GM19035 (cell line): ENCODE results near the gene KCNJ2.

ENCODE experiments used
- ATAC-seq: cut with Tn5 transposase; IDR thresholded peaks from one replicate; pipeline ENCODE4 v1.9.1; 2021; ENCODE audit not compliant: unreplicated experiment

Gene KCNJ2

DNA sequence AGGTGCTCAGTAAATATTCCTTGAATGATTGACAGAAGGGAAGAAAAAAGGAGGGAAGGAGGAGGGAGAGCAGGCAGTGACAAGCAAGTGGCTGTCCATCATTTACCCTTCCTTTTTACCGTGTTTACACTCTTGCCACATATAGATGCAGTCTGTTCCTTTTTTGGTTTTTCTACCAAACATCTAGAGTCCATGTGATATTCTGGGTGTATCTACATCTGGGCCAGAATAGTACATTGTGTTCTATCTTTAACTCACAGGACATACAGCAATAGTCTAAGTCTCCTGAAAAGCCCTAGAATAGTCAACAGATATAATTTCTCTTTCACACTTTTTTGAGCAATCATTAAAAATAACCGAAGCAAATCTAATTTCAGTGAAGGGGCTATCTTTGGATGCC lies 33.5 kb downstream of the KCNJ2 start:
- no peak for ATAC-seq

DNA sequence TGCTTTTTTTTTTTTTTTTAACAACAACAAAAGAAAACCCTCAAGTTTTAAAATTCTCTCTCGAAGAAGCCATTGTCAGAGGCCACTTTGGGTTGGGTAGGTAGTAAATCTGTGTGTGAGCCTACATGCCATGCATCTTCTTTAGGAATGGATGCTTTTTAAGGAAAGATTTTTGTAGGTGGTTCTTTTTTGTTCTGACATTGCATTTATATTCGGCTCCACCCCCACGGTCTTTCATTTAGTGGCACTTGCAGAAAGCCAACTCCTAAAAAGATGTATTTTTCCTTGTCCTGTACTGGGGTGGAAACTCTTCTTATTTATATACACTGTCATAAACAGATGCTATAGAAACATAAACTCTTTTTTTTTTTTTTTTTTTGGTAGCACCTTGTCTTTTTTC lies 35.1 kb downstream of the KCNJ2 start:
- no peak for ATAC-seq

DNA sequence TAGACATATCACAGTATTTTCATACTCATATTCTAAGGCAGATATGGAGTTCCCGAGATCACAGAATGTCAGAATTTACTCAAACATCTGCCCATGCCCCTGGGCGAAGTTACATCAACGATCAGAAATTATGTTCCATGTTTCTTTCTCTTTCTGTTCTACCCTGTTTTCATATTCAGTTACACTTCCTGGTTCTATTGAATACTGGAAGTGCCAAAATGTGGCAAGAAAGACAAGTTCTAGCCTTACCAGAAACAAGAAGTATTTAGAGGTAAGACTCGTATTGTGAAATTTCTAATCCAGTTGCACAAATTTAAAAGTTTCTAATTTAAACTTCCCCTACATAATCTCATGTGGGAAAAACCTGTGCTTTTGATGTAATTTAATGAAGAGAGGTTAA lies 36.1 kb downstream of the KCNJ2 start:
- no peak for ATAC-seq

DNA sequence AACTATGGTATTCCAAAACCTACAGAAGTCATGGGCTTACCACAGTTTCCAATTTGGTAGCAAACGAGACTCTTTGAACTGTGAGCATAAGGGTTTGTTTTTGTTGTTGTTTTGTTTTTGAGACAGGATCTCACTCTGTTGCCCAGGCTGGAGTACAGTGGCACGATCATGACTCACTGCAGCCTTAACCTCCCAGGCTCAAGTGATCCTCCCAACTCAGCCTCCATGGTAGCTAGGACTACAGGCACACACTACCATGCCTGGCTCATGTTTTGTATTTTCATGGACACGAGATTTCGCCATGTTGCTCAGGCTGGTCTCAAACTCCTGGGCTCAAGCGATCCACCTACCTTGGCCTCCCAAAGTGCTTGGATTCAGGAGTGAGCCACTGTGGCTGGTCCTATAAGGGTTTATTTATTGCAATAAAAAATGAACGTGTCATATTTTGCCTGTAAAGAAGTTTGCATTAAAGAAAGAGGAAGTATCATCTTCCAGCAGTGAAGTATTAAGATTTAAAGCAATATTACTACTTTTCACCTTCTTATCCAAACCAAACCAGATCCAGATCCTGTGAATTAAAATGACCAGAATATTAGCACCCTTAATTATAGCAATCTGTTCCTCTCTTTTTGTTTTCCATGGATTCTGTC lies 37.2 kb downstream of the KCNJ2 start:
- ATAC-seq: no peak

DNA sequence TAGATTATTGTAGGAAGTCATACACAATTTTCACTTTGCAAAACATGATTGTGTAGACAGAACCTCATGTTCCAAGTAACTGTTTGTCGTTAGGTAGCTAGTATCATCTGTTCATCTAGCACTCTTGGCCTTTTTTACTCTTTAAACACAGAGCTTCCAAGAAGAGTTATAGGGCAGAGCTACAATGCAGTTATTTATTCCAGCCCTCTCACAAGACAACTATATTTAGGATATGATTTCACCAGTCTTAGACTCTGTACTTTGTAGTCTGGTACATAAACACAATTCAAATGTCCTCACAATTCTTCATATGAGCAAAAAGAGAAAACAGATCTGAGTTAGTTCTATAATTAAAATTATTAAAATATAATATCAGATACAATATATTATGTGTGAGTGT lies 37.9 kb downstream of the KCNJ2 start:
- ATAC-seq: no peak

DNA sequence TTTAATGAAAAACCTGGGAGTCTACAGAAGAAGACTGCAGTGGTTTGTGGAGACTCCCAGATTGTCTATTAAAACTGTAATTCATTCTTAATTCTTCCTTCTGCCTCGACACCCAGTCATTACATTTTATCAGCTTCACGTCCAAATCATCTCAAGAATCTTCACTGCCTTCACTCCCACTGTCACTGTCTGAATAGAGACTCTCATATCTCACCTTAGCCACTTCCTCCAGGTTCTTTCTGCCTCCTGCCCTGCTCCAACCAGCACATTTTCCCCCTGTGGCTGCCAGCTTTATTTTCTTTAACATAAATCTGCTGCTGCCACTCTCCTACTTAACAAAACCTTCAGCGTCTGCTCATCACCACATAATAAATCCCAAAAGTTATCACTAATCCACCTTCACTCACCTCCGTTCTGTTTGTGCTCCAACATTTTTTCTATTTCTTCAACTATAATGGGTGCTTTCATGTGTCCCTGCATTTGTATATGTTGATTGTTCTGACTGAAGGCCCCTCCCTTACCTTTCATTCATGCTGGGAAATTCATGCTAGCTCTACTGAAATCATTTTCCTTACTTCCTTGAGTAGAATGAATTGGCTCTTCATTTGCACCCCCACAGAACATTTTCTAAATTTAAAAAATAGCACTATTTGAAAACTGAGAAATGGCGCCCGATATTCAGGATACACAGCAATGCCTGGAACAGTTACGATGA lies 38.9 kb downstream of the KCNJ2 start:
- no peak for ATAC-seq

DNA sequence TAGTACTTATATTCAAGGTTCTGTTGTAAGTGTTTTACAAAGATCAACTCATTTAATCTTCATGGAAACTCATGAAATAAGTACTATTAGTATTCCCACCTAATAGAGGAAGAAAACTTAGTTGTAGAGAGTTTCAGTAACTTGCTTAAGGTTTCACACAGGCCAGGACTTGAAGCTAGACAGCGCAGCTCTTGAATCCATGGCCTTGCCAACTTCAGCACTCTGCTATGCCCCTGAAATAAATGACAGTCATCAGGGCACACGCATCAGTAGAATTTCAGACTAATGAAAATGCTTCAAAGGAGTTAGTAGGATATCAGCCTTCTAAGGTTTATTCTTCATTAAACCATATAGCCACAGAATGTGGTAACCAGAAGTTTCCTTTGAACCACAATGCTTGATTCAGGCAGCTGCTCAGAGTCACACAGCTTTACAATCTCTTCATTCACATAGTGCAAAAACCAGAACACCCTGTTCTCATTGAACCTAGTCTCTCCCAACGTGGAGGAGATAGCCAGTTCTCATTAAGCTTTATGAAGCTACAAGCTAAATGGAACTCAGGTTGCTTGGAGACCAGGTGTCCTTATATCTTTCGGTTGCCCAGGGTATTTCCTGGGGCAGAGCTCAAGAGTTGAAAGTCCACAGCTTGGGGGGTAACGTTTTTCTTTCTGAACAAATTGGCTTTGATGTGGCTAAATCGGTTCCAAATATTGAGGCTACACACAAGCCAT lies 39.7 kb downstream of the KCNJ2 start:
- no peak for ATAC-seq

DNA sequence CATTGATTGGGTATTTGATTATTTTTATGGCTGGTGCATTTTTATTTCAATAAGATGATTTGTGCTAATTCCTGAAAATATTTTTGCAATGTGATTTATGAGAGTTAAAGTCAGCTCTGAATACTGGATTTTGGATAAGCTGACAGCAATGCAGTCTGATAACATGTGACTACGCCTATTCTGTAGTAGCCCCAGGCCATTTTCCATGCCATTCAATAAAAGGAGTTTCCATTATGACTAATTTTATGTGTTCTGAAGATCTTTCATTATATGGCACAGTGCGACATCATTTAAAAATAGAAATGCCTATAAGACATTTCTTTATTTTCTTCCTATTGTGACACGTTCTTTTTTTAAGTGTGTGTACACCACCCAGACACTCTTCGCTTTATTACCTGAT lies 46.3 kb downstream of the KCNJ2 start:
- no peak for ATAC-seq

DNA sequence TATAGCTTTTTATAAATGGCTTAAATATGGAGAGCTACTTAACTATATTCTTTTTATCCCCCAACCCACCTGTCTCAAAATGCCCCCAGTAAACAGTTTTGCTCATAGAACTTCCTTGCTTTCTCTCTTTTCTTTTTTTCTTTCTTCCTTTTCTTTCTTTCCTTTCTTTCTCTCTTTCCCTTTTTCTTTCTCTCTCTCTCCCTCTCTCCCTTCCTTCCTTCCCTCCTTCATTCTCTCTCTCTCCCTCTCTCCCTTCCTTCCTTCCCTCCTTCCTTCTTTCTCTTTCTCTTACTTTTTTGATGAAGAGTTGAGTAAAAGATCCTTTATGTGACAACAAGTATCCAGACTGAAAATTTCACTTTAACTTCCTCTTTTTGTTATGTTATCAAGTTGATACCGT lies 48.2 kb downstream of the KCNJ2 start:
- no peak for ATAC-seq

DNA sequence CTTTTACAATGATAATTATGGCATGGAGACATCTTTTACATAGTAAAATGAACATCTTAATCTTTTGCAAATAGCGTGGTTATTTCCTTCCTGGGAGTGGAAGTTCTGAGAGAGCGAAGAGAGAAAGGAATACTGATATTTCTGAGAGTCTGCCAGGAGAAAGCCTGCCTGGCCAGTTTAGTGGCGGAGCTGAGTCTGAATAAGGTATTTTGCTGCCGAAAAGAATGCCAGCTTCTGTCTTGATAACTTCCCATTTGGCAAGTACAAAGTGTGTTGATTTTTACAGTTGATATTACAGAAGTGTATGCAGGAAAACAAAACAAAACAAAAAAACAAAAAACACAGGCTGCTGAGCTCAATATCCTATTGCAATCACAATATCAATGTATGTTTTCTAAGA lies 55.9 kb downstream of the KCNJ2 start:
- no peak for ATAC-seq
